ENCODE data around the gene CASZ1. TPM values are rescaled to one million over a fixed set of nuclear protein-coding genes. Genes with fewer than 3 reads are reported as not detected.

Gene CASZ1
- total RNA-seq, 4 donors from 2014 or later = 39.1 to 215 (median 115) TPM

GRCh38 chr1:10665930-10666850 lies 130.3 kb downstream of the CASZ1 start:
- TF ChIP-seq EP300 (IDR thresholded peaks at IDR 0.05; ENCODE audit: low read depth) (peak; percentile 44), CTCF (IDR thresholded peaks at IDR 0.05) (no peak), POLR2AphosphoS5 (IDR thresholded peaks at IDR 0.05) (peak in 2 of 3 donors; percentile 32 to 39)
- peak overlapping the region; percentile 83 to 95 (median 94) for H3K27ac ChIP-seq
- H3K4me3 ChIP-seq = no peak overlapping the region
- H3K9me3 ChIP-seq = no peaks in the 10 kb centered on the region
- H3K4me1 ChIP-seq = peaks cover 15 to 55% (median 39%) of the 10 kb centered on the region in 4 donors
- peaks cover 0 to 4% (median 0%) of the 10 kb centered on the region in 4 donors for H3K36me3 ChIP-seq
- intact Hi-C loops (cut with DNase I; ENCODE audit: low total_unique reads) = no loop called here
- 87 to 90% methylated on average over 2 to 36 of the region's 36 CpGs for WGBS, 2 donors (ENCODE audit: low coverage in 1 of 2)
- DNase-seq = peak; percentile 50
- no peaks in the 10 kb centered on the region for H3K27me3 ChIP-seq
- in situ Hi-C loops (cut with MboI; ENCODE audit: low pct_ligation_motif_present in 1 of 4, low pct_unique_long_range_greater_than_20kb in 1 of 4, low sequenced_read_pairs in 3 of 4) = no loop called here

GRCh38 chr1:10665226-10665625 lies 131.2 kb downstream of the CASZ1 start:
- Histone ChIP-seq H3K9me3 (no peaks in the 10 kb centered on the region), H3K27ac (peak overlapping the region; percentile 83 to 95 (median 94)), H3K4me1 (peaks cover 15 to 47% (median 34%) of the 10 kb centered on the region in 4 donors), H3K4me3 (no peak overlapping the region), H3K27me3 (no peaks in the 10 kb centered on the region), H3K36me3 (peaks cover 0 to 4% (median 0%) of the 10 kb centered on the region in 4 donors)
- in situ Hi-C loops (cut with MboI; ENCODE audit: low pct_ligation_motif_present in 1 of 4, low pct_unique_long_range_greater_than_20kb in 1 of 4, low sequenced_read_pairs in 3 of 4) (no loop called here), intact Hi-C loops (cut with DNase I; ENCODE audit: low total_unique reads) (no loop called here)
- no peak for TF ChIP-seq POLR2AphosphoS5 (IDR thresholded peaks at IDR 0.05)
- TF ChIP-seq CTCF (IDR thresholded peaks at IDR 0.05) = no peak
- no peak for TF ChIP-seq POLR2A (IDR thresholded peaks at IDR 0.05)
- no peak for TF ChIP-seq EP300 (IDR thresholded peaks at IDR 0.05; ENCODE audit: low read depth)
- WGBS, 2 donors (ENCODE audit: low coverage in 1 of 2) = 94 to 97% methylated on average over 5 to 31 of the region's 31 CpGs
- DNase-seq = no peak

- intact Hi-C loops (cut with DNase I; ENCODE audit: low total_unique reads) = no loop called here
These were observed 132.2 kb downstream of the CASZ1 start for GRCh38 chr1:10664251-10664650.

More at GRCh38 chr1:10664251-10664650, 132.2 kb downstream of the CASZ1 start:
- DNase-seq = no peak
- no peaks in the 10 kb centered on the region for H3K9me3 ChIP-seq
- H3K36me3 ChIP-seq = peaks cover 0 to 12% (median 0%) of the 10 kb centered on the region in 4 donors
- H3K4me1 ChIP-seq = peaks cover 15 to 38% (median 30%) of the 10 kb centered on the region in 4 donors
- in situ Hi-C loops (cut with MboI; ENCODE audit: low pct_ligation_motif_present in 1 of 4, low pct_unique_long_range_greater_than_20kb in 1 of 4, low sequenced_read_pairs in 3 of 4) = no loop called here
- no peaks in the 10 kb centered on the region for H3K27me3 ChIP-seq
- no peak for TF ChIP-seq CTCF (IDR thresholded peaks at IDR 0.05)
- WGBS, 2 donors (ENCODE audit: low coverage in 1 of 2) = 85% methylated on average over 15 of the region's 15 CpGs; no CpG with 5 or more reads in 1 of the 2 donors
- H3K4me3 ChIP-seq = no peak overlapping the region
- peak overlapping the region; percentile 83 to 95 (median 94) for H3K27ac ChIP-seq
